Activated CD4-positive, alpha-beta T cell treated with anti-CD3 and anti-CD28 coated beads, Interleukin-2, amount 10 ng/mL, durations not matched to agents 24 days and 14 days (primary cell): ENCODE data around the gene PIK3C3. TPM values are rescaled to one million over a fixed set of nuclear protein-coding genes. Genes with fewer than 3 reads are reported as not detected.
A peak's percentile ranks its signal among the peaks of the same experiment; 100 is the strongest.
"Not testable (repeated sequence)": the region's sequence is repeated elsewhere in the genome, so short reads cannot be mapped to it uniquely, and the experiment has no call there.

Experiments used
- DNase-seq: peaks from one replicate; pipeline ENCODE4 v3.0.0; 2022
- H3K27ac Mint-ChIP-seq: one replicate; pipeline ENCODE4 v1.8.0; 2022; ENCODE audit warnings: mild to moderate bottlenecking, mixed read lengths
- H3K27me3 Mint-ChIP-seq: one replicate; pipeline ENCODE4 v1.8.0; 2022; ENCODE audit warnings: mixed read lengths
- H3K36me3 Mint-ChIP-seq: one replicate; pipeline ENCODE4 v1.8.0; 2022; ENCODE audit warnings: low read depth, mild to moderate bottlenecking, mixed read lengths
- H3K4me1 Mint-ChIP-seq: one replicate; pipeline ENCODE4 v1.8.0; 2021; ENCODE audit warnings: mixed read lengths
- H3K4me3 Mint-ChIP-seq: one replicate; pipeline ENCODE4 v1.8.0; 2022; ENCODE audit warnings: mild to moderate bottlenecking, moderate library complexity, mixed read lengths
- H3K9me3 Mint-ChIP-seq: one replicate; pipeline ENCODE4 v1.8.0; 2021; ENCODE audit warnings: mixed read lengths
- intact Hi-C: fragments of 100-400 bp; cut with micrococcal nuclease; formaldehyde crosslinking; loops from one replicate; pipeline ENCODE4 v1.15.1; 2023
- total RNA-seq: library from RNA; stranded (reverse); gene quantifications from 2 replicates; pipeline ENCODE4 v1.2.3, GENCODE V29; 2022

Gene PIK3C3
- total RNA-seq, 1 donor from 2014 or later, result 57.1 TPM

DNA sequence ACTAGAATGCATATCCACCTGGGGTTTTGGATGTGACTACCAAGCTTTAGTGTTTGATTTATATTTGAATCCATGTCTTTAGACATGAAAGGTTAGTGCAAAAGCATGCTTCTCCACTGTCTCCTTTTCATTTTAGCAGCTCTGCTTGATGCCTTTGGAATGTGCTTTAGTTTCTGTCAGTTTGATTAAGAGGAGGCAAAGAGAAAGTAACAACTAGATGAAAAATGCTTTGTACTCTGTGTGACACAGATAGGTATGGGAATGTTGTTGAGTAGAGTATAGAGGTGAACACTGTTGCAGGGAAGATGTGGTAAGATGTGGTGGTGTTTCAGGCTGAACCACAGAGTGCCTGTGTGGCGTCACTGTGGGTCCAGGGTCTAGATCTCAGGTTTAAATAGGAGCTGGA is 19.8 kb downstream of the PIK3C3 start:
- H3K27me3 Mint-ChIP-seq, result no peaks in the 10 kb centered on the region
- intact Hi-C loops, result no loop called here
- H3K4me1 Mint-ChIP-seq, result peaks cover 19% of the 10 kb centered on the region
- peak overlapping the region; percentile 64 for H3K27ac Mint-ChIP-seq
- no peak for DNase-seq
- no peaks in the 10 kb centered on the region for H3K9me3 Mint-ChIP-seq
- H3K36me3 Mint-ChIP-seq, result peaks cover 34% of the 10 kb centered on the region
- H3K4me3 Mint-ChIP-seq, result no peak overlapping the region

DNA sequence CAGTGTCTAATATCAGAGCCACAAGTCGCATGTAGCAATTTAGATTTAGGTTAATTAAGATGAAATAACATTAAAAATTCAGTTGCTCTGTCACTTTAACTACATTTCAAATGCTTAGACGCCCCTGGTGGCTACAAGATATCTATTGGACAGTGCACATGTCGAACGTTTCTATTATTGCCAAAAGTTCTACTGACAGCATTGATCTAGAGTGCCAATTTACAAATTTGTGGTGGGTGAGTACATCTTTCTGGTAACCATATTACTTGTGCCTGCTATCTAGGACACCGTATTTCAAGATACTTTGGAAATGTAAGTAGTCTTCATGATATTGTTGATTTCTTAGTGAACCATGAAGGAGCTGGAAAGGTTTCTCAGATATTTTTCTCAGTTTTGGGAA is 20.2 kb downstream of the PIK3C3 start:
- H3K36me3 Mint-ChIP-seq, result peaks cover 29% of the 10 kb centered on the region
- no peak for DNase-seq
- H3K4me3 Mint-ChIP-seq, result no peak overlapping the region
- H3K4me1 Mint-ChIP-seq, result peaks cover 19% of the 10 kb centered on the region
- H3K27me3 Mint-ChIP-seq, result no peaks in the 10 kb centered on the region
- peak overlapping the region; percentile 64 for H3K27ac Mint-ChIP-seq
- H3K9me3 Mint-ChIP-seq, result no peaks in the 10 kb centered on the region
- intact Hi-C loops, result no loop called here

DNA sequence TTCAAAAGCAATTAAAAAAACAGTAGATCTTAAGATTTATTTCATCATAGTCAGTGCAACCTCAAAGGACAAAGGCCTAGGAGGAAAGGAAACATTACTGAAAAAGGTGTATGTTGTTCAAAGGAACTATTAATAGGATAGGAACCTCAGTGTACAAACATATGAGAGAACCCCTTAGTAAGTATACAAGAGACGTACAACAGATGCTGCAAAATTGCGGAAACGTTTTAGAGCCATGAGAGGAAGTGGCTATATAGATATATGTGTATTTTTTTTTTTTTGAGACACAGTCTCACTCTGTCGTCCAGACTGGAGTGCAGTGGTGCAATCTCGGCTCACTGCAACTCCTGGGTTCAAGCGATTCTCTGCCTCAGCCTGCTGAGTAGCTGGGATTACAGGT is 22.2 kb downstream of the PIK3C3 start:
- peaks cover 20% of the 10 kb centered on the region for H3K4me1 Mint-ChIP-seq
- no peak for DNase-seq
- H3K36me3 Mint-ChIP-seq, result peaks cover 28% of the 10 kb centered on the region
- H3K27ac Mint-ChIP-seq, result no peak overlapping the region
- intact Hi-C loops, result no loop called here
- H3K4me3 Mint-ChIP-seq, result no peak overlapping the region
- H3K27me3 Mint-ChIP-seq, result no peaks in the 10 kb centered on the region
- no peaks in the 10 kb centered on the region for H3K9me3 Mint-ChIP-seq

GRCh38 chr18:41982942-41983660 is 28.1 kb downstream of the PIK3C3 start:
- DNase-seq, result no peak
- Mint-ChIP-seq H3K4me1 (peaks cover 23% of the 10 kb centered on the region), H3K27me3 (no peaks in the 10 kb centered on the region), H3K36me3 (peaks cover 25% of the 10 kb centered on the region), H3K4me3 (peak overlapping the region; percentile 57), H3K27ac (peak overlapping the region; percentile 89), H3K9me3 (no peaks in the 10 kb centered on the region)
- intact Hi-C loops, result loop anchor here (1.0 to 2.0 kb wide), 5 partner anchors 10 to 77 kb away; partner anchors contain the start of gene PIK3C3

DNA sequence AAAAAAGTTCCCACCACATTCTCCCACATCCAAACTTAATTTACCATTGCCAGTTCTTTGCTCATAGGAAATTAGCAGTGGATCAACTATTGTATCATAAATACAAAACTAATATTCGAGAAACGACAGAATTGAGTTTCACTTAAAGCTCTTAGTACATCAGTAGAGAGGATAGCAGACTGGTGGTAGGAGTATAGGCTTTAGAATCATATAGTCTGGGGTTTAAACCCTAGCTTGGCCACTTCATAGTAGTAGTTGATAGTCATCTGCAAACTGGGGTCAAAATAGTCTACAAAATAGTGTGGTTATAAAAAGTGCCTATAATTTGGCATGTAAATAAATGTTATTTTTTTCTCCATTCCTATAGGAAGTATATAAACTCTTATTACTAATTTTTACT is 30.9 kb downstream of the PIK3C3 start:
- no peaks in the 10 kb centered on the region for H3K27me3 Mint-ChIP-seq
- DNase-seq, result no peak
- peaks cover 23% of the 10 kb centered on the region for H3K4me1 Mint-ChIP-seq
- H3K9me3 Mint-ChIP-seq, result no peaks in the 10 kb centered on the region
- peaks cover 29% of the 10 kb centered on the region for H3K36me3 Mint-ChIP-seq
- intact Hi-C loops, result no loop called here
- H3K4me3 Mint-ChIP-seq, result no peak overlapping the region
- no peak overlapping the region for H3K27ac Mint-ChIP-seq

DNA sequence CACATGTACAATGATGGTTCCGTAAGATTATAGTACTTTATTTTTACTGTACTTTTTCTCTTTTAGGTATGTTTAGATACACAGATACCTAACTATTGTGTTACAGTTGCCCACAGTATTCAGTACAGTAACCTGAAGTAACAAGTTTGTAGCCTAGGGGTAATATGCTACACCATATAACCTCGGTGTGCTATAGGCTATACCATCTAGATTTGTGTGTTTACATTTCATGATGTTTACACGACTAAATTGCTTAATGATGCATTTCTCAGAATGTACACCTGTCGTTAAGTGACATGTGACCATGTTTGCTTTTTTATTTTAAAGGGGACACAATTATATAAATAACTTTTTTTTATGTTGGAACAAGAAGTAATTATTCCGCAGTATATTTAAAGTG is 34.5 kb downstream of the PIK3C3 start:
- intact Hi-C loops, result no loop called here
- Mint-ChIP-seq H3K4me3 (no peak overlapping the region), H3K27ac (no peak overlapping the region), H3K9me3 (no peaks in the 10 kb centered on the region), H3K27me3 (no peaks in the 10 kb centered on the region), H3K4me1 (peaks cover 5% of the 10 kb centered on the region), H3K36me3 (peaks cover 36% of the 10 kb centered on the region)
- DNase-seq, result no peak

DNA sequence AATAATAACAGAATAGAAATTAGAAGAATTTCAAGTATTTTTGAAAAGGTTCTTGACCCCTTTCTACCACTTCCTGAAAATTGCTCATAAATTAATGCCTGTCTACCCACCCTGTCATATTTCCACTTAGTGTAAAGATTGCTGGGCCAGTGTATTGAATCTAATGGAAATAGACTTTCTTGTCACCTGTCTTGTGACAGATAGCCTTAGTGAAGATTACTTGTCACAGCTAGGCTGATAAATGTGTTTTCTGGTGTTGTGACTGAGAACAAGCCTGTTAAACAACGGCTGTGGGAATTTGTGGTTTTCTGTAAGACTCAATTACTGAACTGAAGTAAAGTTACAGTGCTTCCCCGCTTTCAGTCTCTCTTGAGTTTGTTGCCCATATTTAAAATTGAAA is 37.0 kb downstream of the PIK3C3 start:
- H3K4me1 Mint-ChIP-seq, result peaks cover 2% of the 10 kb centered on the region
- intact Hi-C loops, result no loop called here
- no peak overlapping the region for H3K4me3 Mint-ChIP-seq
- no peak overlapping the region for H3K27ac Mint-ChIP-seq
- H3K27me3 Mint-ChIP-seq, result no peaks in the 10 kb centered on the region
- no peaks in the 10 kb centered on the region for H3K9me3 Mint-ChIP-seq
- no peak for DNase-seq
- peaks cover 40% of the 10 kb centered on the region for H3K36me3 Mint-ChIP-seq

DNA sequence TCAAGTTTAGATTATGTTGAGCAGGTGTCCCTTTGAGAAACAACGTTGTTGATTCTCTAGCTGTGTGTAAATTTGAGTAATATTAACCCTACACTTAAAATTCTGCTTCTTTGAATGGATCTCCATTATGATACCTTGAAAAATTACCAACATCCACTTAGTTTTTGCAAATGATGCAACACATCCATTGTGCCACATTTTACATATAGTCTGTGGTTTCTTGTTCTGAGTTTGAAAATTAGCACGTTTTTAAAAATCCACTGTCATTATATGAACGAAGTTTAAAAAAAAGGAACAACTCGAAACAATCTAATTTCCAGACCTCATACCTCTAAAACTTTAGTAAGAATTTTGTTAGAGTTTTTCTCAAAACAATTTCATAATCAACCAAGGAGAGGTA is 37.7 kb downstream of the PIK3C3 start:
- Mint-ChIP-seq H3K4me1 (peaks cover 2% of the 10 kb centered on the region), H3K27me3 (no peaks in the 10 kb centered on the region), H3K27ac (no peak overlapping the region), H3K36me3 (peaks cover 40% of the 10 kb centered on the region), H3K9me3 (no peaks in the 10 kb centered on the region), H3K4me3 (no peak overlapping the region)
- intact Hi-C loops, result no loop called here
- no peak for DNase-seq

- H3K4me3 Mint-ChIP-seq, result no peak overlapping the region
- H3K4me1 Mint-ChIP-seq, result peaks cover 2% of the 10 kb centered on the region
Measured at GRCh38 chr18:41993151-41993550, 38.1 kb downstream of the PIK3C3 start.

DNA sequence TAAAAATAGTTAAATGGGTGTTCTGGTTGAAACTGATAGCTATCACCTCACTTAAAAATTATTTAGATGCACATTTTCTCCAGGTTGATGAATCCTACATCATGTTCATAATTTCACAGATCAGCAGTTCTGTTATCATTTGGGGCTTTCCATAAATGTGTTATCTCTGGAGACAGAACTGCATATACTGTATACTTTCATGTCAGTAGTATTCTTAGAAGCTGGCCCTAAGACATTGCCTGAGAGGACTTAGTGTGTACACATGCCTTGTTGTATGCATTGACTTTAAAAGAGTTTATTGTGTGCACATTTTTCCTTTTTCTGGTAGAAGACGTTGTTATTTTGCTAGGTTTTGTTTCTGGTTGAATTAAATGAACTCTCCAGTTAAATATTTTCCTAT is 41.0 kb downstream of the PIK3C3 start:
- H3K4me3 Mint-ChIP-seq, result no peak overlapping the region
- DNase-seq, result no peak
- H3K36me3 Mint-ChIP-seq, result peaks cover 52% of the 10 kb centered on the region
- intact Hi-C loops, result no loop called here
- H3K9me3 Mint-ChIP-seq, result no peaks in the 10 kb centered on the region
- H3K27ac Mint-ChIP-seq, result no peak overlapping the region
- no peaks in the 10 kb centered on the region for H3K27me3 Mint-ChIP-seq
- peaks cover 2% of the 10 kb centered on the region for H3K4me1 Mint-ChIP-seq

More at GRCh38 chr18:41993151-41993550, 38.1 kb downstream of the PIK3C3 start:
- intact Hi-C loops, result no loop called here
- DNase-seq, result no peak
- H3K27ac Mint-ChIP-seq, result no peak overlapping the region
- peaks cover 38% of the 10 kb centered on the region for H3K36me3 Mint-ChIP-seq
- no peaks in the 10 kb centered on the region for H3K27me3 Mint-ChIP-seq
- H3K9me3 Mint-ChIP-seq, result no peaks in the 10 kb centered on the region

GRCh38 chr18:41999751-42000150 is 44.7 kb downstream of the PIK3C3 start:
- Mint-ChIP-seq H3K4me1 (no peaks in the 10 kb centered on the region), H3K27ac (no peak overlapping the region), H3K4me3 (no peak overlapping the region), H3K36me3 (peaks cover 61% of the 10 kb centered on the region), H3K9me3 (no peaks in the 10 kb centered on the region), H3K27me3 (no peaks in the 10 kb centered on the region)
- DNase-seq, result no peak
- intact Hi-C loops, result no loop called here

DNA sequence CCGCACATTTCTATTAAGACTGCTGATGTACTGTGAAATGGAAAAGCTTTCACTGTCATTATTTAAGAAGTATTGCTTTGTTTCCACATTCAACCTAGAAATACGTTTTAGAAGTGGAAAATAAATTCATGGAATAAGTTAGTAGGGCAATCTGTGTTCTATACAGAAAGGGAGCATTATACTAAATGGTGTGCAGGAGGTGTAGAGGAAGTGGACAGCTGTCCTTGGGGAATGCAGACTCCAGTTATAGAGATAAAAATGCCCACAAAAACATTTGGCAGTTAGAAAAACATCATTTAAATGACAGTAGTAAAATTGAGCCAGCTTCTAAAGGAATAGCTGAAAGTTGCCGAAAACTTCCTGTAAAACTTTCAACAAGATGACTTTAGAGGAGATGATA is 46.8 kb downstream of the PIK3C3 start:
- H3K36me3 Mint-ChIP-seq, result peaks cover 62% of the 10 kb centered on the region
- intact Hi-C loops, result no loop called here
- DNase-seq, result no peak
- no peaks in the 10 kb centered on the region for H3K9me3 Mint-ChIP-seq
- no peaks in the 10 kb centered on the region for H3K4me1 Mint-ChIP-seq
- no peak overlapping the region for H3K4me3 Mint-ChIP-seq
- no peaks in the 10 kb centered on the region for H3K27me3 Mint-ChIP-seq
- no peak overlapping the region for H3K27ac Mint-ChIP-seq

DNA sequence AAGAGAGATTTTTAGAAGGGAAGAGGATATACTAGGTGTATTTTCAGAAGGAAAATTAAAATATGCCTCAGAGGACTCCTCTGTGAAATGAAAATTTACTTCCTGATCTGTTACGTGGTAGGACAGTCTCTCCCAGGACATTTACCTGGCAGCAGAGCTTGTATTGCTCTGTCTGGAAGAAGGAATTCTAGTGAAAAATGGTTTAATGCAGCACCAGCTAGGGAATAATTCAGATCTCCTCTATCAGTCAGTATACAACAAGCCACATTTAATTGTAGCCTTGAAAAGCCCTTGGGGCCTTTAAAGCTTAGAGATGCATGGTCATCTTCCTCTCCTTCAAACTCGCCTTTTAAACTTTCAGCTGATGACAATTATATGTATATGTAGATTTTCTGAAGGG is 49.6 kb downstream of the PIK3C3 start:
- no peaks in the 10 kb centered on the region for H3K4me1 Mint-ChIP-seq
- no peak overlapping the region for H3K27ac Mint-ChIP-seq
- H3K4me3 Mint-ChIP-seq, result no peak overlapping the region
- intact Hi-C loops, result no loop called here
- H3K9me3 Mint-ChIP-seq, result no peaks in the 10 kb centered on the region
- peaks cover 58% of the 10 kb centered on the region for H3K36me3 Mint-ChIP-seq
- no peaks in the 10 kb centered on the region for H3K27me3 Mint-ChIP-seq
- no peak for DNase-seq

DNA sequence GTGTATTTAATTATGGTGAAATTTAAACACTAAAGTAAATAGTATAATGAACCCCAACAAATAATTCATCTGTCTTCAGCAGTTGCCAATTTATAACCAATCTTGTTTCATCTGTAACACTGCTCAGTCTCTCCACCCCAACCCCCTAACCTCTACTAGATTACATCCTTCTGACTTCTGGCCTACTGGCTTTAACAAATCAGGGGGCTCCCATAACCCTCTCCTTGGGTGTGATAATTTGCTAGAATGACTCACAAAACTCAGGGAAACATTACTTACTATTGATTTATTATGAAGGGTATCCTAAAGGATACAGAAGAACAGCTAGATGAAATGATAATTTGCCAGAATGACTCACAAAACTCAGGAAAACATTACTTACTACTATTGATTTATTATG is 50.7 kb downstream of the PIK3C3 start:
- peaks cover 3% of the 10 kb centered on the region for H3K4me1 Mint-ChIP-seq
- H3K9me3 Mint-ChIP-seq, result no peaks in the 10 kb centered on the region
- no peaks in the 10 kb centered on the region for H3K27me3 Mint-ChIP-seq
- no peak overlapping the region for H3K4me3 Mint-ChIP-seq
- H3K36me3 Mint-ChIP-seq, result peaks cover 58% of the 10 kb centered on the region
- DNase-seq, result no peak
- intact Hi-C loops, result no loop called here
- no peak overlapping the region for H3K27ac Mint-ChIP-seq

GRCh38 chr18:42009457-42009856 is 54.4 kb downstream of the PIK3C3 start:
- H3K9me3 Mint-ChIP-seq, H3K4me1 Mint-ChIP-seq, DNase-seq, H3K4me3 Mint-ChIP-seq, intact Hi-C loops, H3K27me3 Mint-ChIP-seq, H3K27ac Mint-ChIP-seq: not testable (repeated sequence)
- peaks cover 58% of the 10 kb centered on the region for H3K36me3 Mint-ChIP-seq
